NCI-H2227 (cell line): ENCODE results near the gene MACROD1.
"Not testable (repeated sequence)": the region's sequence is repeated elsewhere in the genome, so short reads cannot be mapped to it uniquely, and the experiment has no call there.

ENCODE experiments used
- DNase-seq: peaks from one replicate; lab custom pipeline; 2025; ENCODE audit not compliant: unreplicated experiment; lab: John Stamatoyannopoulos, UW

MACROD1 gene

DNA sequence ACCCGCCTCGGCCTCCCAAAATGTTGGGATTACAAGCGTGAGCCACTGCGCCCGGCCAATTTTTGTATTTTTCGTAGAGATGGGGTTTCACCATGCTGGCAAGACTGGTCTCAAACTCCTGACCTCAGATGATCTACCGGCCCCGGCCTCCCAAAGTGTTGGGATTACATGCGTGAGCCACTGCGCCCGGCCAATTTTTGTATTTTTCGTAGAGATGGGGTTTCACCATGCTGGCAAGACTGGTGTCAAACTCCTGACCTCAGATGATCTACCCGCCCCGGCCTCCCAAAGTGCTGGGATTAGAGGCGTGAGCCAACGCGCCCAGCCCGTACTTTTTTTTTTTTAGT is 192.0 kb downstream of the MACROD1 start:
- not testable (repeated sequence) for DNase-seq

DNA sequence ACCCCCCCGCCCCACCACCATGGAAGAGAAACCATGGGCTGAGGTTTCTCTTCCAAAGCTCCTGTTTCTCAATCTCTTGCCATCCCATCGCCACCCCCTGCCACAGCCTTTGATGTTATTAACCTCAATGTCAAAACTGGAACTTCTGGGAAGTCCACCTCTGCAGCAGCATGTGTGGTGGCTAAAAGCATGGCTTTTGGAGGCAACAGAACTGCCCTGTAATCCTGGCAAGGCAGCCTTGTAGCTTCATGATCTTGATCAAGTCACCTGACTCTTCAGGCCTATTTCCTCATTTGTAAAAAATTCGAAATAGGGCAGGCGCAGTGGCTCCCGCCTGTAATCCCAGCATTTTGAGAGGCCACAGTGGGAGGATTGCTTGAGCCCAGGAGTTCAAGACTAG is 195.0 kb downstream of the MACROD1 start:
- no peak for DNase-seq

DNA sequence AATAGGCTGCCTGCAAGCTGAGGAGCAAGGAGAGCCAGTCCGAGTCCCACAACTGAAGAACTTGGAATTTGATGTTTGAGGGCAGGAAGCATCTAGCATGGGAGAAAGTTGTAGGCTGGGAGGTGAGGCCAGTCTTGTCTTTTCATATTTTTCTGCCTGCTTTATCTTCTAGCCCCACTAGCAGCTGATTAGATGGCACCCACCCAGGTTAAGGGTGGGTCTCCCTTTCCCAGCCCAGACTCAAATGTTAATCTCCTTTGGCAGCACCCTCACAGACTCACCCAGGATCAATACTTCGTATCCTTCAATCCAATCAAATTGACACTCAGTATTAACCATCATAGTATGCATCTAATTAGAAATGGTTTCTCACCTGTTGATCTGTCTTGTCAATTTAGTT is 196.5 kb downstream of the MACROD1 start:
- DNase-seq = no peak

DNA sequence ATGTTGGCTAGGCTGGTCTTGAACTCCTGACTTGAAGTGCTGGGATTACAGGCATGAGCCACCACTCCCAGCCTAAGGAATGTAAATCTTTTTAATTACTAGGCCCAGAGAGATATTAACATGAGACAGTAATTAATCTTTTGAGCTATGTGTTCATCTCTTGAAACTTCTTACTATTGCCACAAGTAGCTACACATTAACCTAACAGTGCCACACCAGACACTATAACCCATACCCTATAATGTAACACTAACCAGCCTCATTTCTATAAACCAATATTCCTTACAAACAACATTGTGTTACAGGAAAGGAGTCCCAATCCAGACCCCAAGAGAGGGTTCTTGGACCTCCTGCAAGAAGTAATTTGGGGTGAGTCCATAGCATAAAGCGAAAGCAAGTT is 199.5 kb downstream of the MACROD1 start:
- DNase-seq = no peak

DNA sequence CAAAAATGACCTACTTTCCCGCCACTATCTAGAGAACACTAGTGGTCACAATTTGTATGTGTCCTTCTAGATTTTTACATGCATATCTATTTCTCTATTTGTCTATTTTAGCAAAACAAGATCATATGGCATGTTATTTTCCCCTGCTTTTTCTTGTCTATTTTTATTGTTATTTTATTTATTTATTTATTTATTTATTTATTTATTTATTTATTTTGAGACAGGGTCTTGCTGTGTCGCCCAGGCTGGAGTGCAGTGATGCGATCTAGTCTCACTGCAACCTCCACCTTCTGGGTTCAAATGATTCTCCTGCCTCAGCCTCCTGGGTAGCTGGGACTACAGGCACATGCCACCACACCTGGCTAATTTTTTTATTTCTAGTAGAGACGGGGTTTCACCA is 202.0 kb downstream of the MACROD1 start:
- DNase-seq = not testable (repeated sequence)

DNA sequence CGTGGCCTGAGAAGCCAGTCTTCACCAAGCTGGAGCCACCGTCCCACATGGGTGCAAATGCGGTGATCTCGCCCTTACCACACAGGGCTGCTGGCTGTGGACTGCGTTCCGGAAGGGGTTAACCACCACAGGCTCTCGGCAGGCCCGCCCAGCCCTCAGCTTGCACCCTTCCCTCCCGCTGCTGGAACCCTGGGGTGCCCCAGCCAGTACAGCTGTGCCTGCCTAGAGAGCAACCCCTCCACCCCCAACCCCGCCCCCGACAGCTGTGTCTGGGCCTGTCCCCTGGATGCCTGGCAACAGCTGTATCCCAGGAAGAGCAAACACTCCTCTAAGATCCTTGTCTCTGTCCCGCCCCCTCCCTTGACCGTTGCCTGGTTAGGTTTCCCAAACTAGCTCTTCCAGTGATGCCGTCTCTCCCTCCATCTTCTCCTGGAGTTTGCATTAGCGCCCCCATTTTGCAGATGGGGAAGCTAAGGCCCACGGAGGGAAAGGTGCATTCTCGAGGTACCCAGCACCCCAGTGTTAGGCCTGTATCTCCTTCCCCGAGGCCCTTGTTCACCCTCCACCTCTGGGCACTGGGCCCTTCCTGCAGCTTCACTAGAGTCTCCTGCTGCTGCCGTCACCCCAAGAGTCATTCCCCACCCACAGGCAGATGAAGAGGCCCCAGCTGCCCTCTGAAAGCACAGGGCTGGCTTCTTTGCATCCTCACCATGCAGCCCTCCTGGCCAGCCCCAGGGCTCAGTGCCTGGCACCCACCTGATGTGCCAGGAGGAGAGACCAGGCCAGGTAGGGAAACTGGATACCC is 204.1 kb downstream of the MACROD1 start:
- DNase-seq = peak; percentile 66

DNA sequence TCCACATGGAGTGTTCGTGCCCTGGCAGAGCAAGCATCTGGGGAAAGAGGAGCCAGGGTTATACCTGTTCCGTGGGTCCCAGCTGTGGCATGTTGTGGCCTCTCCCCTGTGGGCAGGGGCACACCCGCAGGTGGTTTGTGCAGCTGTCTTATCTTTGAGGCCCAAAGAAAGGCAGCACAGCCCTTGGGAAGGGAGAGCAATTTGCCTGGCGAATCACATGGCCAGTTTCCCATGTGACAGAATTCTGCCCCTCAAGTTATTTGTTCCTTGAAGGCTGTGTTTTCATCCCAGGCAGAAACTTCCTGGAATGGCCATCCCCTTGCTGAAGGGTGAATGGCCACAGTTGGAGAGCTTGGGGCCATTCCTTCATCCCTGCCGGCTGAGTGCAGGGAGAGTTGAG is 207.9 kb downstream of the MACROD1 start:
- DNase-seq = no peak

DNA sequence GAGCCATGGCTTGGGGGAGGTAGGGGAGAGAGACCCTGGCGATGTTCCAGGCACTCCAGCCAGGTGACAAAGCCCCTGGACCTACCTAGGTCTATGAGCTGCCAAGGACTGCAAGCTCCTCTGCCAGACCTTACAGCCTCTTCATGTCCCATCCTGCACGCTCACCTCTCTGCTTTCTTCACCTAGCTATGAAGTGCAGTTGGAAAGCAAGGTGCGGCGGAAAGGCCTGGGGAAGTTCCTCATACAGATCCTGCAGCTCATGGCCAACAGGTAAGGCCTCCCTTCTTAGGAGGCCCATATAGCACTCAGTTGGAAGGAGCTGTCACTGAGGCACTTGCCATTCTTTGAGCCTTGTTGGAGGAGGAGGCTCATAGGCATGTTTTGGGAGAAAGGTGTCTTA is 213.3 kb downstream of the MACROD1 start:
- DNase-seq = no peak

DNA sequence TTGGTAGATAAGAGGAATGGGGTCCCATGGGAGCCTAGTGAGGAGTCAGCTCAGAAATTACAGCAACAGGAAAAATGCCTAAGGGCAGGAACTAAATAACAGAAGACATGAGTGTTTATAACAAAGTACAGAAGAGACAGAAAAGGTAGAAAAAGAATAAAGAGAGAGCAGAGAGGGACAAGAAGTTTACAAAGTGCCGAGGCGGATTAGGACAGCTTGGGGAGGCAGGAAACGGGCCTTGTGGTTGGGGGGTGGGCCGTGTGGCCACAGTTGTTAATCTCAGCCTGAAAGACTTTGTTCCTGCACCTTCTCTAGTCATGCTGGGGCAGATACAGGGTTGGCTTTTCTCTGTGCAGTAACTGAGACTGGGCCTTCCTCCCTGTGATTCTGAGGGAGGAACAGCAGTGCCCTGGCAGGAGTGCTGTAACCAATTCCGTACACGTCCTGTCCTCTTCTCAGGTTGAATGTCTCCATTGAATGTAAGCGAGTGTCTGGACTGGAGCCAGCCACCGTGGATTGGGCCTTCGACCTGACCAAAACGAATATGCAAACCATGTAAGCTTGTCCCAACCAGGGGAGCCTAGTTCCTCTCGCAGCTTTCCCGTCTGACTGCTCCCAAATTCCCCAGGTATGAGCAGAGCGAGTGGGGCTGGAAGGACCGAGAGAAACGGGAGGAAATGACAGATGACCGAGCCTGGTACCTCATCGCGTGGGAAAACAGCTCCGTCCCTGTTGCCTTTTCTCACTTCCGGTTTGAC is 214.0 kb downstream of the MACROD1 start:
- DNase-seq = no peak
